Measurements from ENCODE around the gene SNAP29. TPM values are rescaled to one million over a fixed set of nuclear protein-coding genes. Genes with fewer than 3 reads are reported as not detected.
"Not testable (repeated sequence)": the region's sequence is repeated elsewhere in the genome, so short reads cannot be mapped to it uniquely, and the experiment has no call there.

The SNAP29 gene
- total RNA-seq, 6 experiments from 2014 or later, result 17.6 to 27.0 (median 22.4) TPM

DNA sequence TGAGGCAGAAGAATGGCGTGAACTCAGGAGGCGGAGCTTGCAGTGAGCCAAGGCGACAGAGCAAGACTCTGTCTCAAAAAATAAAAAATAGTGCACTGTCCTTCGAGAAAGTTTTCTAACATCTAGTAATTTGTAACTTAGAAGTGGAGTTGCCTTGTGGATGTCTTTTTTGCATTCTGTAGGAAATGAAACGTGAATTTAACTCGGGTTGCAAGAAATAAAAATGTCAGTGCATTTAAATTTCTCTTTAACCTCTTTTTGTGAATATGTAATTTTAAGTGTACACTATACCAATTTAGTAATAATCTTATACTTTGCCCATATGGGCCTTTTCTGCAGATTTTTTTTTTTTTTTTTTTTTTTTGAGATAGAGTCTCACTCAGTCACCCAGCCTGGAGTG, 32.2 kb downstream of the SNAP29 start:
- Histone ChIP-seq H3K4me1 (peaks cover 0 to 25% (median 14%) of the 10 kb centered on the region in 4 donors), H3K9me3 (no peaks in the 10 kb centered on the region), H3K27ac (no peak overlapping the region), H3K27me3 (no peaks in the 10 kb centered on the region), H3K4me3 (no peak overlapping the region), H3K36me3 (peaks cover 0 to 11% (median 3%) of the 10 kb centered on the region in 4 donors)
- ATAC-seq (no peak), DNase-seq (no peak)
- intact Hi-C loops (cut with DNase I), result no loop called here
- WGBS (ENCODE audit: insufficient coverage, low coverage, low lambda C conversion rate, missing lambda C conversion rate), result 92% methylated on average over 6 of the region's 6 CpGs
- TF ChIP-seq, protein P1, sequence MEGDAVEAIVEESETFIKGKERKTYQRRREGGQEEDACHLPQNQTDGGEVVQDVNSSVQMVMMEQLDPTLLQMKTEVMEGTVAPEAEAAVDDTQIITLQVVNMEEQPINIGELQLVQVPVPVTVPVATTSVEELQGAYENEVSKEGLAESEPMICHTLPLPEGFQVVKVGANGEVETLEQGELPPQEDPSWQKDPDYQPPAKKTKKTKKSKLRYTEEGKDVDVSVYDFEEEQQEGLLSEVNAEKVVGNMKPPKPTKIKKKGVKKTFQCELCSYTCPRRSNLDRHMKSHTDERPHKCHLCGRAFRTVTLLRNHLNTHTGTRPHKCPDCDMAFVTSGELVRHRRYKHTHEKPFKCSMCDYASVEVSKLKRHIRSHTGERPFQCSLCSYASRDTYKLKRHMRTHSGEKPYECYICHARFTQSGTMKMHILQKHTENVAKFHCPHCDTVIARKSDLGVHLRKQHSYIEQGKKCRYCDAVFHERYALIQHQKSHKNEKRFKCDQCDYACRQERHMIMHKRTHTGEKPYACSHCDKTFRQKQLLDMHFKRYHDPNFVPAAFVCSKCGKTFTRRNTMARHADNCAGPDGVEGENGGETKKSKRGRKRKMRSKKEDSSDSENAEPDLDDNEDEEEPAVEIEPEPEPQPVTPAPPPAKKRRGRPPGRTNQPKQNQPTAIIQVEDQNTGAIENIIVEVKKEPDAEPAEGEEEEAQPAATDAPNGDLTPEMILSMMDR (IDR thresholded peaks at IDR 0.05), result no peak
- TF ChIP-seq POLR2A (IDR thresholded peaks at IDR 0.05), result no peak

DNA sequence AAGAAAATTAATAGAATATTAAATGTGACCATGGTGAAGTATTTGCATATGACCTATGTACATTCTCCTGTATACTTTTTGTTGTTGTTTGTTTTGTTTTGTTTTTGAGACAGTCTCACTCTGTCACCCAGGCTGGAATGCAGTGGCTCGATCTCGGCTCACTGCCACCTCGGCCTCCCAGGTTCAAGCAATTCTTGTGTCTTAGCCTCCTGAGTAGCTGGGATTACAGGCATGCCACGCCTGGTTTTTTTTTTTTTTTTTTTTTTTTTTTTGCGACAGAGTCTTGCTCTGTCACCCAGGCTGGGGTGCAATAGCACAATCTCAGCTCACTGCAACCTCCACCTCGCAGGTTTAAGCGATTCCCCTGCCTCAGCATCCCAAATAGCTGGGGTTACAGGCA, 38.9 kb downstream of the SNAP29 start:
- DNase-seq; ATAC-seq; H3K4me3 ChIP-seq; H3K36me3 ChIP-seq; H3K9me3 ChIP-seq; intact Hi-C loops (cut with DNase I); H3K27ac ChIP-seq; H3K4me1 ChIP-seq; H3K27me3 ChIP-seq: not testable (repeated sequence)
- WGBS (ENCODE audit: insufficient coverage, low coverage, low lambda C conversion rate, missing lambda C conversion rate), result 95% methylated on average over 5 of the region's 7 CpGs

DNA sequence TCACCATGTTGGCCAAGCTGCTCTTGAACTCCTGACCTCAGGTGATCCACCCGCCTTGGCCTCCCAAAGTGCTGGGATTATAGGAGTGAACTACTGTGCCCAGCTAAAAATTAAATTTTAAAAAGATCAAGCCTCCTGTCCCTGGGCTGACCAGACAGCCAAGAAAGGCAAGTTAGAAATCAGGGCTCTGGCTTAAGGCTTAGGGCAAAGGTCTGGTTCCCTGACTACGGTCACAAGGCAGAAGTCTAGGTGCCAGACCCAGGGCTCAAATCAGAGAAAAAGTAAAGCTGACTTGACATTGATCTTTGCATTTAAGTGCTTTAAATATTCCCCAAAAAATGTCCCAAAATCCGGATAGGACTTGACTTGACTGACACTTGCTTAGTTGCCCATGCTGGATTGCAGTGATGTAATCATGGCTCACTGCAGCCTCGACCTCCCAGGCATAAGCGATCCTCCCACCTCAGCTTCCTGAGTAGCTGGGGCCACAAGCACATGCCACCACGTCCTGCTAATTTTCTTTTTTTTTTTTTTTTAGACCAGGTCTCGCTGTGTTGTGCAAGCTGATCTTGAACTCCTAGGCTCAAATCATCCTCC, 41.1 kb downstream of the SNAP29 start:
- WGBS (ENCODE audit: insufficient coverage, low coverage, low lambda C conversion rate, missing lambda C conversion rate), result 62% methylated on average over 7 of the region's 7 CpGs
- no peaks in the 10 kb centered on the region for H3K36me3 ChIP-seq
- no peak for TF ChIP-seq POLR2A (IDR thresholded peaks at IDR 0.05)
- TF ChIP-seq, protein P1 (IDR thresholded peaks at IDR 0.05), result no peak
- no peaks in the 10 kb centered on the region for H3K9me3 ChIP-seq
- H3K27ac ChIP-seq, result no peak overlapping the region
- no peak overlapping the region for H3K4me3 ChIP-seq
- DNase-seq, result peak in 1 of 3 donors; percentile 52
- intact Hi-C loops (cut with DNase I), result no loop called here
- ATAC-seq, result peak in 2 of 4 donors; percentile 44 to 71
- H3K4me1 ChIP-seq, result peaks cover 0 to 16% (median under 1%) of the 10 kb centered on the region in 4 donors
- no peaks in the 10 kb centered on the region for H3K27me3 ChIP-seq

DNA sequence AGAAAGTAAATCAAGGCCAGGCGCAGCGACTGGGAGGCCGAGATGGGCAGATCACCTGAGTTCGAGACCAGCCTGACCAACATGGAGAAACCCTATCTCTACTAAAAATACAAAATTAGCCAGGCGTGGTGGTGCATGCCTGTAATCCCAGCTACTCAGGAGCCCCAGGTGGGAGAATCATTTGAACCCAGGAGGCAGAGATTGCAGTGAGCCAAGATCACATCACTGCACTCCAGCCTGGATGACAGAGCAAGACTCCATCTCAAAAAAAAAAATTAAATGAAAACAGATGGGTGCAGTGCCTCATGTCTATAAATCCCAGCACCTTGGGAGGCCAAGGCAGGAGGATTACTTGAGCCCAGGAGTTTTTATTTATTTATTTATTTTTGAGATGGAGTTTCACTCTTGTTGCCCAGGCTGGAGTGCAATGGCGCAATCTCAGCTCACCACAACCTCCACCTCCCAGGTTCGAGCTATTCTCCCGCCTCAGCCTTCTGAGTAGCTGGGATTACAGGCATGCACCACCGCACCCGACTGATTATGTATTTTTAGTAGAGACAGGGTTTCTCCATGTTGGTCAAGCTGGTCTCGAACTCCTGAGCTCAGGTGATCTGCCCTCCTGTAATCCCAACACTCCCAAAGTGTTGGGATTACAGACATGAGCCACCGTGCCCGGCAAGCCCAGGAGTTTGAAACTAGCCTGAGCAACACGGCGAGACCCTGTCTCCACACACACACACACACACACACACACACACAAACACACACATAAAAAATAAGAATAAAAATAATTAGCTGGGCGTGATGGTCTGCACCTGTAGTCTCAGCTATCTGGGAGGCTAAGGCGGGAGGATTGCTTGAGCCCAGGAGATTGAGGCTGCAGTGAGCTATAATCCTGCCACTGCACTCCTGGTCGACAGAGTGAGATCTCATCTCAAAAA, 42.6 kb downstream of the SNAP29 start:
- ATAC-seq; H3K36me3 ChIP-seq; H3K9me3 ChIP-seq; intact Hi-C loops (cut with DNase I); H3K27me3 ChIP-seq; H3K27ac ChIP-seq; H3K4me3 ChIP-seq; DNase-seq: not testable (repeated sequence)
- 90% methylated on average over 15 of the region's 18 CpGs for WGBS (ENCODE audit: insufficient coverage, low coverage, low lambda C conversion rate, missing lambda C conversion rate)
- peaks cover 0 to 22% (median 2%) of the 10 kb centered on the region in 4 donors for H3K4me1 ChIP-seq

DNA sequence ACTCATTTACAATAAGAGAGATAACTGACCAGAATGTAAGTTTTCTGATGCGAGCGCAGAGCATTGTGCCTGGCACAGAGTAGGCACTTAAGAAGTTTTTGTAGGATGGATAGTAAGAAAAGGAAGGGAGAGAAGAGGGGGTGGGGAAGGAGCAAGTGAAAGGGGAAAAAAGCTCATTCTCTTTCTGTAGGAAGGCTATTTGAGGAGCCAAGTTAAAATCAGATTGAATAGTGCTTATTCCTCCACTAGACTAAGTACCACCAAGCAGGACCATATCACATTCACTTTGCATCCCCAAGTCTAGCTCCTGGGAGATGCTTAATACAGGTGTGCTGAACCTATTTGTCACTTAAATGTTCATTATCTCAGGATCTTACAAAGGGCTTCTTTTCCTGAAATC, 44.3 kb downstream of the SNAP29 start:
- ATAC-seq, result no peak

More for the DNA sequence above, 44.3 kb downstream of the SNAP29 start:
- no peak overlapping the region for H3K27ac ChIP-seq
- TF ChIP-seq, protein P1 (IDR thresholded peaks at IDR 0.05), result no peak
- no peak for TF ChIP-seq POLR2A (IDR thresholded peaks at IDR 0.05)
- H3K9me3 ChIP-seq, result no peaks in the 10 kb centered on the region
- peaks cover 0 to 22% (median 2%) of the 10 kb centered on the region in 4 donors for H3K4me1 ChIP-seq
- no peaks in the 10 kb centered on the region for H3K36me3 ChIP-seq
- H3K27me3 ChIP-seq, result no peaks in the 10 kb centered on the region
- WGBS (ENCODE audit: insufficient coverage, low coverage, low lambda C conversion rate, missing lambda C conversion rate), result 89% methylated on average over 2 of the region's 2 CpGs
- no peak for DNase-seq
- no peak overlapping the region for H3K4me3 ChIP-seq
- intact Hi-C loops (cut with DNase I), result no loop called here
